NOMO-1 treated with DMSO at 0.1 percent for 48 hours (cell line): Measurements from ENCODE around the gene RAB3B.
"Not testable (repeated sequence)": the region's sequence is repeated elsewhere in the genome, so short reads cannot be mapped to it uniquely, and the experiment has no call there.

Source experiments
- DNase-seq: peaks from one replicate; lab custom pipeline; 2025; ENCODE audit not compliant: unreplicated experiment; lab: John Stamatoyannopoulos, UW

Gene RAB3B

DNA sequence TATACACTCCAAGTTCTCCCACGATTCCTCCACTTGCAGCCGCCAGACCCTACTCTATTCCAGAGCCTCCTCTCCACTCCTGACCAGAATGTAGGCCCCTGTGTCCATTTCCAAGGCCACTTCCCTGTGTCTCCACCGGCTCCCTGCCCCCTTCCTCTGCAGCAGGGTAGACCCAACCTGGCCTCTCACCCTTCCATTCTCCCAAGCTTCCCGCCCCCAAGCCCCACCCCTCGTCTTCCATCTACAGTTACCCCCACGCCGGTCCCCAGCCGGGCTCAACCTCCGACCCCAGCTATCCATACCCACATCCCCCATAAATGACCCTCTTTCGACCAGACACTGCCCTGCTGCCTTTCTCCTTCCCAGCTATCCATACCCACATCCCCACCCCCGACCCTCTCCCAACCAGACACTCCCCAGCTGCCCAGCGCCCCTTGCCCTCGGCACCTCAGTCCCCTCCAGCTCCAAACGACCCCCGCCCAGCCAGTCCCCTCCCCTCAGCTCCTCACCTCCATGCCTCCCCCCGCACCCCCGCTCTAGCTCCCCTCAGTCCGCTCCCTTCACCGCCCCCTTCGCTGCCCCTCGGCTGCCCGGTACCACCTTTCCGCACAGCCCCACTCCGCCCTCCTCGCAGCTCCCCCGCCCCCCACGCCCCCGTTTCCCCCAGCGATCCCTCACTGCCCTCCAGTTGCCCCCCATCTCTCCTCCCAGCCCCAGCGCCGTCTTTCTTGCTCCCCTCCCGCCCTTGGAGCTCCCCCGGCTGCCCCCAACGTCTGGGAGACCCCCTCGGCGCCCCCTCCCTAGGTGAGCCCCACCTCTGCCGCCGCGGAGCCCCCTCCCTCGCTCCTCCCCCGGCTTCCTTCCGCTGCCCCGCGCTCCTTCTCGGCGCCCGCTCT is 670 bp downstream of the RAB3B start:
- no peak for DNase-seq

- no peak for DNase-seq
These were observed 2.2 kb downstream of the RAB3B start for GRCh38 chr1:51988254-51988653.

GRCh38 chr1:51986718-51987117 is 3.8 kb downstream of the RAB3B start:
- DNase-seq = no peak

DNA sequence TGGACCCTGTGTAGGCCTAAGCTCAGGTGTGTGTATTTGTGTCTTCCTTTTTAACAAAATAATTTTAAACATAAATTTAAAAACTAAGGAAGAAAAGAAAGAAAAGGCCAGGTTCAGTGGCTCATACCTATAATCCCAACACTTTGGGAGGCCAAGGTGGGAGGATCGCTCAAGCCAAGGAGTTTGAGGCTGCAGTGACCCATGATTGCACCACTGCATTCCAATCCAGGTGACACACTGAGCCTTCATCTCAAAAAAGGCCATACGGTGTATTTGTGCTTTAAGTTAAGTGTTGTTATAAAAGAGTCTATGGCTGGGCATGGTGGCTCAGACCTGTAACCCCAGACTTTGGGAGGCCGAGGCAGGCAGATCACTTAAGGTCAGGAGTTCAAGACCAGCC is 8.3 kb downstream of the RAB3B start:
- no peak for DNase-seq

DNA sequence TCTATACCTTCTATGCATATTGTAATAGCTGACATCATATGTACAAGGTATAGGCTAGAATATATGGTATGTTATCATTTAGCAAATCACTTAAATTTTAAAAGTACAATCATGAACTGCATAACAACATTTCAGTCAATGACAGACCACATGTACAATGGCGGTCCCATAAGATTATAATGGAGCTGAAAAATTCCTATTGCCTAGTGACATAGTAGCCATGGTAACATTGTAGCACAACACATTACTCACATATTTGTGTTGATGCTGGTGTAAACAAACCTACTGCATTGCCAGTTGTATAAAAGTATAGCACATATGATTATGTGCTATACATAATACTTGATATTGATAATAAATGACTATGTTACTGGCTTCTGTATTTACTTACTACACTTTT is 8.9 kb downstream of the RAB3B start:
- no peak for DNase-seq

GRCh38 chr1:51978099-51978498 is 12.4 kb downstream of the RAB3B start:
- DNase-seq = no peak

DNA sequence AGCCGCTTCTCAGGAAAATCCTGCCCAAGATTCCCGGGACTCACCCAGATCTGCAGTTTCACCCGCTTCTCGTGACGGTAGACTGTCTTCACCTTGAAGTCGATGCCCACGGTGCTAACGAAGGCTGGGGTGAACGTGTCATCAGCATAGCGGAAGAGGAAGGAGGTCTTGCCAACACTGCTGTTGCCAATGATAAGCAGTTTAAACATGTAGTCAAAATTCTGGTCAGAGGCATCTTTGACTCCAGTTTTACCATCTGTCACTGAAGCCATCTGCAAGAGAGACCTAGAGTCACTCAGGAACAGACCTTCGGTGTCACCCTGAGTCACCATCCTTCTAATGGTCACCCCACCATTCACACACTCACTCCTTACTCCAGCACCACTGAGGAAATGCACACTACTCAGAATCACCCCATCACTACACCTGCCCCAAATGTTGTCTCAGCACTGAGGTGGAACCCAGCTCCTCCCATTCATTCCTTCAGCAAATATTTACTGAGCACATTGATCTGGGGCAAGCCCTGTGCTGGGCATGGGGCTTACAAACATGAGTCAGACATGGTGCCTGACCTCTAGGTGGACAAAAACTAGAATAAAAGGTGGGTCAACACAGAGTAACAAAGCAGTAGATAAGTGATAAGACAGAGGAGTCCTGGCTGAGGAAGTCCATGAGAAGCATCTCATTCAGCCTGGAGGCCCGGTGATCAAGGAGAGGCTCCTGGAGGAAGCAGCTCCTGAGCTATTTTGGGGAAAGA is 13.5 kb downstream of the RAB3B start:
- DNase-seq = no peak

GRCh38 chr1:51973587-51974474 is 16.7 kb downstream of the RAB3B start:
- no peak for DNase-seq

DNA sequence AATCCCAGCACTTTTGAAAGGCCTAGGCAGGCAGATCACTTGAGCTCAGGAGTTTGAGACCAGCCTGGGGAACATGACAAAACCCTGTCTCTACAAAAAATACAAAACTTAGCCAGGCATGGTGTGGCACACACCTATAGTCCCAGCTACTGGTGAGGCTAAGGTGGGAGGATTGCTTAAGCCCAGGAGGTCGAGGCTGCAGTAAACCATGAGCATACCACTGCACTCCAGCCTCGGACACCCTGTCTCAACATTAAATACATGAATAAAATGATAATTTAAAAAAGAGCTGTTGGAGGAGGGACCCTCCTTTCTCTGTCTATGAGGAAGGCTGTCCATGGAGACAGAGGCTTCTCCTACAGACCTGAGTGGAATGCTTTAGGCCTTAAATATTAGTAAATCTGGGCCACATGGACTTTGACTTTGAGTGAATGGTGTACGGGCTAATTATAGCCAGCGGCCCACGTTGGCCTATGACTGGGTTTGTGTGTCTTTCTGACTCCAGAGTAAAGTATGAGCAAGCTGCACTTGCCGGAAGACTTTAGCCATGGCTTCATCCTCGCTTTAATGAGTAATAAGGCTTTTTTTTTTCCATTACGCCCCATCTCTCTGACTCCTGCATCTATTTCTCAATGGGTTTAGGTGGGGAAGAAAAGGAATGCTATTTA is 21.3 kb downstream of the RAB3B start:
- DNase-seq = no peak

- no peak for DNase-seq
These were observed 21.9 kb downstream of the RAB3B start for GRCh38 chr1:51968632-51969031.

DNA sequence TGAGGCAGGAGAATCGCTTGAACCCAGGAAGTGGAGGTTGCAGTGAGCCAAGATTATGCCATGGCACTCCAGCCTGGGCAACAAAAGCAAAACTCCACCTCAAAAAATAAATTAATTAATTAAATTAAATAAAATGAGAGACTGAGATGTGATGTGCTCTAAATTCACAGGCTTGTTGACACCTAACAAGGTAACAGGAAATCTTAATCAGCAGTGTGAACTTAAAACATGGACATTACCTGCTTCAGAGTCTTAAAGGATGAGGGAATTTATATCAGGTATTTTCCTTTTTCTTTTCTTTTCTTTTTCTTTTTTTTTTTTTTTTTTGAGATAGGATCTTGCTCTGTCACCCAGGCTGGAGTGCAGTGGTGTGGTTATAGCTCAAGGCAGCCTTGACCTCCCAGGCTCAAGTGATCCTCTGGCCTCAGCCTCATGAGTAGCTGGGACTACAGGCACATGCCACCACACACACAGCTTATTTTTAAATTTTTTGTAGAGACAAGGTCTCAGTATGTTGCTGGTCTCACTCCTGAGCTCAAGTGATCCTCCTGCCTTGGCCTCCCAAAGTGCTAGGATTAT is 23.2 kb downstream of the RAB3B start:
- DNase-seq = not testable (repeated sequence)

DNA sequence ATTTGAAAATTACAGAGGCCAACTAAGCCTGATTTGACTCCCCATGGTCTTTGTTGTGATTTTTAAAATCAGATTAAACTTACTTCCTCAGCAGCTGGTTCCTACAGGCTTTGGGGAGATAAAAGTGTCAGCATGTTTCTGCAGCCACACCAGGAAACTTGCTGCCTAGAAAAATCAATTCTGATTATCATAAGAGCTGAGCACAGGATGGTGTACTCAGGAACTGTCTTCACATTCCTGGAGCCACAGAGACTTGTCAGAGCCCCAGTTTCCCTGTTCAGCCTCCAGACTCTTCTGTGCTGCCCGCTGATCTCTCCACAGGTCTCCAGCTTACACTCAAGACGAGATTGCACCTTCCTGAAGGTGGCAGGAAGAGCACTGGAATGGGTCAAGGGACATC is 23.9 kb downstream of the RAB3B start:
- no peak for DNase-seq

- DNase-seq = no peak
These were observed 26.2 kb downstream of the RAB3B start for GRCh38 chr1:51964309-51964696.

- peak; percentile 67 for DNase-seq
These were observed 26.8 kb downstream of the RAB3B start for GRCh38 chr1:51963592-51964308.

GRCh38 chr1:51962486-51963356 is 27.8 kb downstream of the RAB3B start:
- DNase-seq = no peak

DNA sequence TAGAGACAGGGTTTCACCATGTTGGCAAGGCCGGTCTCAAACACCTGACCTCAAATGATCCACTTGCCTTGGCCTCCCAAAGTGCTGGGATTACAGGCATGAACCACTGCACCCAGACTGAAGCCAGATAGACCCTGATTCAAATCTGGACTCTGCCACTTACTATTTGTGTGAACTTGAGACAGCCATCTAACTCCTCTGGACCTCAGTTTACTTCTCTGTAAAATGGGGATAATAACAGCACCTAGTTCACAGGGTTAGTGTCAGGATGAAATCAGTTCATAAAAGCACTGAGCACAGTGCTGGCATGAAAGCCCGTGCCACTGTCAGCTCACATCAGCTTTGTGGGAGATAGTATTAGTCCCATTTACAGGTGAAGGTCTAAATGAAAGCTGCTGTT is 28.5 kb downstream of the RAB3B start:
- DNase-seq = no peak

- no peak for DNase-seq
These were observed 29.3 kb downstream of the RAB3B start for GRCh38 chr1:51961231-51961630.

DNA sequence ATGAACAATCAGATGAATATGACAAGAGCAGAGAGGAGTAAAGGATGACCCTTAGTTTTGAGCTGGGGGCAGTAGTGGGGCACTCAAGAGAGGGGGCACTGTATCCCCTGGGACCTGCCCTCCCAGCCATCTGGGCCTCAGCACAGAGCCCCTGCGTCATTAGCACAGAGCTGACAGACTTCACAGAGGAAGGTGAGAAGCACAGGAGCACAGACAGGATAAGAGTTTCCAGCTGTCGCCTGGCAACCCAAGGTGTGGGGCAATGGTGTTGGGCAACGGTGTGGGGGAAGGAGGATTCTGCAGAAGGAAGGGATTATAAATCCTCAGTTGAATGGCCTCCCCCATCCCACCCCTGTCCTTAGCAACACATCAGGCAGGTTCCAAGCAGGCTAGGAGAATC is 30.2 kb downstream of the RAB3B start:
- peak; percentile 10 for DNase-seq

- no peak for DNase-seq
These were observed 31.7 kb downstream of the RAB3B start for GRCh38 chr1:51958824-51959223.
